KMS-11 (cell line): Measurements from ENCODE around the gene GAS6.

Source experiments
- H2AFZ ChIP-seq: fragments of 200-600 bp; sonication (generic); 2 replicates; pipeline ENCODE4 v1.6.1; 2016; ENCODE audit warnings: antibody characterized with exemption, mixed run types, low read depth
- H3K27ac ChIP-seq: fragments of 200-600 bp; sonication (generic); 2 replicates; pipeline ENCODE4 v1.6.1; 2016; ENCODE audit warnings: mild to moderate bottlenecking, mixed run types
- H3K27me3 ChIP-seq: fragments of 200-600 bp; sonication (generic); 2 replicates; pipeline ENCODE4 v1.6.1; 2017; ENCODE audit warnings: mild to moderate bottlenecking, low read depth, mixed run types, moderate library complexity; ENCODE audit not compliant: insufficient read depth
- H3K36me3 ChIP-seq: fragments of 200-600 bp; sonication (generic); 2 replicates; pipeline ENCODE4 v1.6.1; 2017; ENCODE audit warnings: mild to moderate bottlenecking, mixed run types; ENCODE audit not compliant: insufficient read depth
- H3K4me1 ChIP-seq: fragments of 200-600 bp; sonication (generic); 2 replicates; pipeline ENCODE4 v1.6.1; 2016; ENCODE audit warnings: mild to moderate bottlenecking, low read depth, mixed run types; ENCODE audit not compliant: poor library complexity, severe bottlenecking
- H3K4me2 ChIP-seq: fragments of 200-600 bp; sonication (generic); 2 replicates; pipeline ENCODE4 v1.7.0; 2016; ENCODE audit warnings: mild to moderate bottlenecking, mixed run types
- H3K4me3 ChIP-seq: fragments of 200-600 bp; sonication (generic); IDR thresholded peaks from 2 replicates; pipeline ENCODE4 v1.6.1; 2017; ENCODE audit warnings: low read depth, low read length, mixed read lengths; ENCODE audit not compliant: insufficient read depth
- H3K79me2 ChIP-seq: fragments of 200-600 bp; sonication (generic); 2 replicates; pipeline ENCODE4 v1.6.1; 2016; ENCODE audit warnings: low read depth, mixed run types; ENCODE audit not compliant: insufficient read depth
- H3K9ac ChIP-seq: fragments of 200-600 bp; sonication (generic); 2 replicates; pipeline ENCODE4 v1.6.1; 2016; ENCODE audit warnings: mild to moderate bottlenecking, mixed run types
- H4K20me1 ChIP-seq: fragments of 200-600 bp; sonication (generic); 2 replicates; pipeline ENCODE4 v1.6.1; 2016; ENCODE audit warnings: mild to moderate bottlenecking, mixed run types; ENCODE audit not compliant: insufficient read depth
- TF ChIP-seq, protein P1 (sequence below): fragments of 200-600 bp; sonication (generic); conservative IDR thresholded peaks from 2 replicates; pipeline ENCODE4 v1.6.1; 2017; ENCODE audit warnings: low read depth, mild to moderate bottlenecking, antibody characterized with exemption, low read length, moderate library complexity, mixed read lengths

The GAS6 gene

DNA sequence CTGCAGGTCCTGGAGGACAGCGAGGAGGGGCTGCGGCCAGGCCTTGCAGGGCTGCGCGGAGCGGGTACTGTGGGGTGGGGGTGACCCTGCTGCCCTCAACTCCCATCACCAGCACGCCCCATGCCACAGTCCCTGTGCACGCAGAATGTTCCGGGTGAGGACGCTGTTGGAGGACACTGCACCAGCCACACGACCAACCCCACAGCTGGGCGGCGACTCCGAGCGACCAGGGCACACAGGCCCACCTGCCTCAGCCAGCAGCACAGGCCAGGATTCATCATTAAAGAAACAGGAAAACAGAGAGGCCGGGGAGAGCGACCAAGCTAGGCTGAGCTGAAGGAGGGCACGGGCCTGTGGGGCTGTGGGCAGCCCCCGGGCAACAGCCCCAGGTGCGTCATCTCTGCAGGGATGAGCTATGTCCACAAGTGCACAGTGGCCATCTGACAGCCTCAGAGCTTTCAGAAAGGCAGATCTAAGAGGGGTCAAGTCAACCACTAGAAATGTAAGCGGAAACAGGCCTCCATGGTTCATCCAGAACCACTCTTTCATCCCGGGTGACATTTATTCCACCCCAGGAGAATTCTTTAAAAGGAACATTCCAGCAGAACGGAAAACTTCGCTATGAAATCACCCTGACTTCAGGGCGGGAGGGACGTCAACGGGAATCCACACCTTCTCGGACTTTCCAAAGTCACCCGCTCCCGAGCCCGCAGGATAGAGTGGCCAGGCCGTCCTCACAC, 1.5 kb downstream of the GAS6 start:
- H3K79me2 ChIP-seq: no peaks in the 10 kb centered on the region
- H2AFZ ChIP-seq: no peak overlapping the region
- H4K20me1 ChIP-seq: no peaks in the 10 kb centered on the region
- TF ChIP-seq, protein P1, sequence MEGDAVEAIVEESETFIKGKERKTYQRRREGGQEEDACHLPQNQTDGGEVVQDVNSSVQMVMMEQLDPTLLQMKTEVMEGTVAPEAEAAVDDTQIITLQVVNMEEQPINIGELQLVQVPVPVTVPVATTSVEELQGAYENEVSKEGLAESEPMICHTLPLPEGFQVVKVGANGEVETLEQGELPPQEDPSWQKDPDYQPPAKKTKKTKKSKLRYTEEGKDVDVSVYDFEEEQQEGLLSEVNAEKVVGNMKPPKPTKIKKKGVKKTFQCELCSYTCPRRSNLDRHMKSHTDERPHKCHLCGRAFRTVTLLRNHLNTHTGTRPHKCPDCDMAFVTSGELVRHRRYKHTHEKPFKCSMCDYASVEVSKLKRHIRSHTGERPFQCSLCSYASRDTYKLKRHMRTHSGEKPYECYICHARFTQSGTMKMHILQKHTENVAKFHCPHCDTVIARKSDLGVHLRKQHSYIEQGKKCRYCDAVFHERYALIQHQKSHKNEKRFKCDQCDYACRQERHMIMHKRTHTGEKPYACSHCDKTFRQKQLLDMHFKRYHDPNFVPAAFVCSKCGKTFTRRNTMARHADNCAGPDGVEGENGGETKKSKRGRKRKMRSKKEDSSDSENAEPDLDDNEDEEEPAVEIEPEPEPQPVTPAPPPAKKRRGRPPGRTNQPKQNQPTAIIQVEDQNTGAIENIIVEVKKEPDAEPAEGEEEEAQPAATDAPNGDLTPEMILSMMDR: no peak
- H3K4me1 ChIP-seq: peaks cover 25% of the 10 kb centered on the region
- H3K4me2 ChIP-seq: peak overlapping the region; percentile 63
- H3K27me3 ChIP-seq: peaks cover 12% of the 10 kb centered on the region
- no peak overlapping the region for H3K27ac ChIP-seq
- no peaks in the 10 kb centered on the region for H3K36me3 ChIP-seq
- H3K4me3 ChIP-seq: no peak overlapping the region
- no peak overlapping the region for H3K9ac ChIP-seq

DNA sequence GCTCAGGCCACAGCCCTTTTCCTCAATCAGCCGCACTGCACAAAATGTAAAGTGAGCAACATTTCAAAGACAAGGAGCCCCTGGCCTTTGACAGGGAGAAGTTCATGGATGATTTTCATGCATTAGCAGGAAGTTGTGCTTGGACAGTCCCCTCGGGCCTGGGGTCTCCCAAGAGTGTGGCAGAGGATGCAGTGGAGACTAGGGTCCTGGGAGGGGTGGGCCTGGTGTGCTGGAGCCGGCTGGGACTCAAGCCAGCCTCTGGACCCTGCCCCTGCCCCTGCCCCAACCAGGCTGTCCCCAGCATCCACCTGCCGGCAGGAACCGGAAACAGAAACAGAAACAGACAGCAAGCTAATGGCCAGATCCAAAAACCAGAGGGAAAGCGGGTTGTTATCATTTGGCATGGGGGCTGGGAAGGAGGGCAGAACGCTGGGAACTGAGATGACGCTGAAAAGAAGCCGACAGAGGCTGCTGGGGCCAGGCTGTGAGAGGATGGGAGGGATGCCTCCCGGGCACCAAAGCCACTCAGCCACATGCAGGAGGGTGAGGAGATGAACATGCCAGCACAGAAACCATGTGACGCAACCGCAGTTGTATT, 2.3 kb downstream of the GAS6 start:
- no peak overlapping the region for H3K9ac ChIP-seq
- H3K4me1 ChIP-seq: peaks cover 25% of the 10 kb centered on the region
- H3K27ac ChIP-seq: no peak overlapping the region
- H3K36me3 ChIP-seq: no peaks in the 10 kb centered on the region
- peaks cover 12% of the 10 kb centered on the region for H3K27me3 ChIP-seq
- TF ChIP-seq, protein P1: no peak
- H3K79me2 ChIP-seq: no peaks in the 10 kb centered on the region
- H3K4me3 ChIP-seq: no peak overlapping the region
- no peaks in the 10 kb centered on the region for H4K20me1 ChIP-seq
- H3K4me2 ChIP-seq: no peak overlapping the region
- H2AFZ ChIP-seq: no peak overlapping the region

DNA sequence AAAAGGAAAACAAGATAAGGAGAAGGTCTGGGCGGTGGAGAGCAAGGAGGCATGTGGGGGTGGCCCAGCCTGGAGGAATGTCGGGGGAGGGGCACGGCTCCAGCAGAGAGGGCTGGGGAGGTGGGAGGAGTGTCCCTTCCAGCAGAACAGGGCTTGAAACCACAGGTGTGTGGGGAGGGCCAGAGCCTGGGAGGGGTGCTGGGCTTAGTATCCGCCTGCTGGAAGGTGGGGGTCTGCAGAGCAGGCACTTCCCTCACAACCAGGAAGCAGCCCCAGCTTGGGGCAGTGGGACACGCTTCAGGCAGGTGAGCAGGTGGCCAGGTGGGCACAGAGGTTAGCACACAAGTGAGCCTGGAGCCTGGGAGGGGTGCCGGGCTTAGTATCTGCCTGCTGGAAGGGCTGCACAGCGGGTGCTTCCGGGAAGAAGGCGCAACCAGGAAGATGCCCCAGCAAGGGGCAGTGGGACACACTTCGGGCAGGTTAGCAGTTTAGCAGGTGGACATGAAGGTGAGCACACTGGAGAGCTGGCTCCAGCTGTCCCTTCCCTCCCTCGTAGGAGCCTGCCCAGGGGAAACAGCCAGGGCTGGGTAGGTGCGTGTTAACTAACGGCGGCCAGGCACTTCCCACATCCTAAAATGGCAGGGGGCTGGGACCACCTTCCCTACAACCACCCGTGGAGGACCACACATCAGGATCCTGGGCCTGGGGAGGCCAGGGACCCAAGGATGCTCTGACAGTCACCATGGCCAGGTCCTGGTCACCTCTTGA, 3.0 kb downstream of the GAS6 start:
- H3K36me3 ChIP-seq: no peaks in the 10 kb centered on the region
- H3K27me3 ChIP-seq: peaks cover 12% of the 10 kb centered on the region
- no peak overlapping the region for H3K4me2 ChIP-seq
- peaks cover 25% of the 10 kb centered on the region for H3K4me1 ChIP-seq
- no peak overlapping the region for H2AFZ ChIP-seq
- TF ChIP-seq, protein P1: no peak
- H3K27ac ChIP-seq: no peak overlapping the region
- H3K4me3 ChIP-seq: no peak overlapping the region
- H3K79me2 ChIP-seq: no peaks in the 10 kb centered on the region
- no peaks in the 10 kb centered on the region for H4K20me1 ChIP-seq
- no peak overlapping the region for H3K9ac ChIP-seq

DNA sequence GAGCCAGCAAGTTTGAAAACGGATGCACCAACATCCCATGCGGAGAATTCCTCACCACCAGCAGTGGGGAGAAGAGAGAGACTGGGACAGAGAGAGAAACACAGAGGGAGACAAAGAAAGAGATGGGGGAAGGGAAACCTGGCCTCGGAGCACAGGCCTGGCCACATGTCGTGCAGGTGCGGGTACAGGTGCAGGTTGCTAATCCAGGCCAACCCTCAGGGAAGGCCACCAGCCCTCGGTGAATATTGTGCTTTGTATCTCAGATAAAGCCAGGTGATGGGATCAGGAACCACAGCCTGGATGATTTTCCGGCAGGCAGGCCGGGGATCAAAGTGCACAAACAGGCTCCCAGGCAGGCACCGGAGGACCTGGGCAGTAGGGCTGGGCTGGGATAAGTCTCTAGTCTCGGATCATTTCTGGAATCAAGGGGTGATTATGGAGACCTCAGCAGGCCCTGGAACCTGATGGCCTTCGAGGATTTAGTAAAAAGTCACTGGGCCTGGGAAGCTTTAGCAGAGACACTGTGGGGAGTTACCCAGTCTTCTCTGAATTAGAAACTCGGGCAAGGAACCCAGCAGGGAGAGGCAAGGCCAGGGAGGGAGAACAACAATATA, 3.7 kb downstream of the GAS6 start:
- Histone ChIP-seq H3K4me3 (no peak overlapping the region), H3K4me2 (no peak overlapping the region), H2AFZ (no peak overlapping the region), H3K36me3 (no peaks in the 10 kb centered on the region), H3K27me3 (peaks cover 12% of the 10 kb centered on the region), H3K27ac (no peak overlapping the region), H3K4me1 (peaks cover 25% of the 10 kb centered on the region), H4K20me1 (no peaks in the 10 kb centered on the region), H3K79me2 (no peaks in the 10 kb centered on the region), H3K9ac (no peak overlapping the region)
- TF ChIP-seq, protein P1: no peak
